Measurements from ENCODE around the gene RPS27A. TPM values are rescaled to one million over a fixed set of nuclear protein-coding genes. Genes with fewer than 3 reads are reported as not detected.
"Not testable (repeated sequence)": the region's sequence is repeated elsewhere in the genome, so short reads cannot be mapped to it uniquely, and the experiment has no call there.

Gene RPS27A
- total RNA-seq, 4 donors from 2014 or later = 888 to 1,822 (median 1,618) TPM

DNA sequence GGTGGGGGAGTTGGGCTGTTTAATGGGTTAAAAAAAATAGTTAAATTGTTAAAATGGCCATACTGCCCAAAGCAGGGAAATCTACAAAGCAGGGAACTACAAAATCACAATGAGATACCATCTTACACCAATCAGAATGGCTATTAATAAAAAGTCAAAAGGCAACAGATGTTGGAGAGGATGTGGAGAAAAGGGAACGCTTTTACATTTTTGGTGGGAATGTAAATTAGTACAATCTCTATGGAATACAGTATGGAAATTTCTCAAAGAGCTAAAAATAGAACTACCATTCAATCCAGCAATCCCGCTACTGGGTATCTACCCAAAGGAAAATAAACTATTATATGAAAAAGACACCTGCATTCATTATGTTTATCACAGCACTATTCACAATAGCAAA, 27.5 kb upstream of the RPS27A start:
- TF ChIP-seq EP300 (IDR thresholded peaks at IDR 0.05) = no peak
- no peak for TF ChIP-seq POLR2AphosphoS5 (IDR thresholded peaks at IDR 0.05)
- TF ChIP-seq POLR2A (IDR thresholded peaks at IDR 0.05) = no peak
- TF ChIP-seq, protein P1, sequence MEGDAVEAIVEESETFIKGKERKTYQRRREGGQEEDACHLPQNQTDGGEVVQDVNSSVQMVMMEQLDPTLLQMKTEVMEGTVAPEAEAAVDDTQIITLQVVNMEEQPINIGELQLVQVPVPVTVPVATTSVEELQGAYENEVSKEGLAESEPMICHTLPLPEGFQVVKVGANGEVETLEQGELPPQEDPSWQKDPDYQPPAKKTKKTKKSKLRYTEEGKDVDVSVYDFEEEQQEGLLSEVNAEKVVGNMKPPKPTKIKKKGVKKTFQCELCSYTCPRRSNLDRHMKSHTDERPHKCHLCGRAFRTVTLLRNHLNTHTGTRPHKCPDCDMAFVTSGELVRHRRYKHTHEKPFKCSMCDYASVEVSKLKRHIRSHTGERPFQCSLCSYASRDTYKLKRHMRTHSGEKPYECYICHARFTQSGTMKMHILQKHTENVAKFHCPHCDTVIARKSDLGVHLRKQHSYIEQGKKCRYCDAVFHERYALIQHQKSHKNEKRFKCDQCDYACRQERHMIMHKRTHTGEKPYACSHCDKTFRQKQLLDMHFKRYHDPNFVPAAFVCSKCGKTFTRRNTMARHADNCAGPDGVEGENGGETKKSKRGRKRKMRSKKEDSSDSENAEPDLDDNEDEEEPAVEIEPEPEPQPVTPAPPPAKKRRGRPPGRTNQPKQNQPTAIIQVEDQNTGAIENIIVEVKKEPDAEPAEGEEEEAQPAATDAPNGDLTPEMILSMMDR (IDR thresholded peaks at IDR 0.05) = no peak
- no peak overlapping the region for H3K4me3 ChIP-seq
- H3K27me3 ChIP-seq = no peaks in the 10 kb centered on the region
- no peaks in the 10 kb centered on the region for H3K36me3 ChIP-seq
- DNase-seq (ENCODE audit: low spot score in 2 of 2) = no peak
- no peaks in the 10 kb centered on the region for H3K4me1 ChIP-seq
- no peaks in the 10 kb centered on the region for H3K9me3 ChIP-seq
- 93% methylated on average over 2 of the region's 2 CpGs for WGBS
- H3K27ac ChIP-seq = no peak overlapping the region

DNA sequence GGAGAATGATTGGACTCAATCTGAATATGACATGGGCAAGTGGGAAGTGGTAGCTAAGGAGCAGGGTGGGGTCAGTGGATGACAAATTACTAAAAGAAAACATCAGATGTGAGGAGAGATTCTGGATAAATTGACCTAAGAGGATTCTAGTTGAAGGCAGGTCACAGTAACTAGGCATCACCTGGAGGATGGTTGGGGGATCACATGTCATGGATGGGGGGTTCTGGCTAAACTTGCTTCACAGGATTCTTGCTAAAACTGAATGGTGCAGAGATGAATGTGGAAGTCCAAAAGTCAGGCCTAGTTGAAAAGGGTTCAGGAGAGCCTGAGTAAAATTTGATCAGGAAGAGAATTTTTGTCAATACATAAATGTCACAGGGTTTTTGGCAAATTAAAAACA, 18.7 kb upstream of the RPS27A start:
- Histone ChIP-seq H3K27me3 (no peaks in the 10 kb centered on the region), H3K36me3 (no peaks in the 10 kb centered on the region), H3K4me3 (no peak overlapping the region), H3K4me1 (no peaks in the 10 kb centered on the region), H3K9me3 (no peaks in the 10 kb centered on the region), H3K27ac (no peak overlapping the region)
- TF ChIP-seq, protein P1 (IDR thresholded peaks at IDR 0.05) = no peak
- no peak for DNase-seq (ENCODE audit: low spot score in 2 of 2)

DNA sequence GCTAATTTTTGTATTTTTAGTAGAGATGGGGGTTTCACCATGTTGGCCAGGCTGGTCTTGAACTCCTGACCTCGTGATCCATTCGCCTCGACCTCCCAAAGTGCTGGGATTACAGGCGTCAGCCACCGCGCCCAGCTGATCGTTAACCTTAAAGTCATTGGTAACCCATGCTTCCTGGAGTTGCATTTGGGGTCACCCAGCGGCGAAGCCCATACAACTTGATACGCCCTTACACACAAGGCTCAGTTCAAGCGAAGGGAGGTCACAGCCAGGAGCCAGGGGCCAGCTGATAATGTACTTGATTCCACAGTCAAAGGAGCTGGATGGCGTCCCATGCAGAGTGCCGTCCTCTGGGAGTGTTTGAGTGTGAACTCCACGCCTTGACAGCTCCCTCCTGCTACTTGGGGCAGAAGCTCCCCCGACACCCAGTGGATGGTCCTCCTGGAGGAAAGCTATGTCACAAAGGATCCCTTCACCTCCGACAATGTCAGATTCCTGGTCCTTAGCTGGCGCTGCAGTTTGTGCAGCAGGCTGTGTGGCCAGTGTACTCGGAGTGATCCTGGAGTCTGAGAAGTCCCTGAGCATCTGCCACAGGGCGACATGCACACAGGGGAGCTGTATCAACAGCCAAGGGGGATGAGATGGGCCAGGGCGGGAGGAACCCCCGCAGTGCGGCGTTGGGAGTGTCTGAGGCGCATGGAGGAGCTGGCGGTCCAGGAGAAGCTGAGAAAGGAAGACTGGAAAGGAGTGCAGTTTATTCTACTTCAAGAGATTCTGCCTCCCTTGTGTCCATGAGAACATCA, 8.3 kb upstream of the RPS27A start:
- peak overlapping the region; percentile 83 for H3K4me3 ChIP-seq
- H3K9me3 ChIP-seq = no peaks in the 10 kb centered on the region
- WGBS = 89% methylated on average over 23 of the region's 25 CpGs
- no peak for DNase-seq (ENCODE audit: low spot score in 2 of 2)
- no peaks in the 10 kb centered on the region for H3K36me3 ChIP-seq
- peak overlapping the region; percentile 93 for H3K27ac ChIP-seq
- no peak for TF ChIP-seq POLR2A (IDR thresholded peaks at IDR 0.05)
- TF ChIP-seq POLR2AphosphoS5 (IDR thresholded peaks at IDR 0.05) = no peak
- TF ChIP-seq, protein P1 (IDR thresholded peaks at IDR 0.05) = no peak
- TF ChIP-seq EP300 (IDR thresholded peaks at IDR 0.05) = no peak
- H3K4me1 ChIP-seq = peaks cover 7% of the 10 kb centered on the region
- H3K27me3 ChIP-seq = no peaks in the 10 kb centered on the region

DNA sequence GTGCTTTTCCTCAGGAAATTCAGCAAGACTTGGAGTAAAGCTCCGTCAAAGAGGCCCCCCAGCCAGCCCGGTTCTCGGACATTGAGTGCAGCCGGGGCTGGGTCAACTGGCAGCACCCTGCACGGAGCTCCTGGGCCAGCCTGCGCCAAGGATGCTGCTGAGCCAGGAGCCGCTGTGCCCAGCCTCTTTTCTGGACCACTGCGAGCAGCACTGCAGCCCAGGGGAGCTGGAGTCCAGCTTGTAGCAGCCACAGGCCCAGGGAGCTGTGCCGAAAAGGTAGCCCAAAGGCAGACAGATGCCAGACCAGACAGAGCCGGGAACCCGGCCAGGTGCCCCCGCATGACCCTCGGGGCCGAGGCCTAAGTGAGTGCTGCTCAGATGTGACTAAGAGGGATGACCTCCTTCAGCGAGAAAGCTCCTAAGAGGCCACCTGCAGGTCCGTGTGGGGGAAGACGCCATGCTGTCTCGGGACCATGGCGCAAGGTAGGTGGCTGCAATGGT, 7.7 kb upstream of the RPS27A start:
- H3K4me1 ChIP-seq = peaks cover 7% of the 10 kb centered on the region
- H3K36me3 ChIP-seq = no peaks in the 10 kb centered on the region
- WGBS = 88% methylated on average over 6 of the region's 19 CpGs
- H3K27me3 ChIP-seq = no peaks in the 10 kb centered on the region
- H3K27ac ChIP-seq = no peak overlapping the region
- H3K9me3 ChIP-seq = no peaks in the 10 kb centered on the region
- TF ChIP-seq POLR2AphosphoS5 (IDR thresholded peaks at IDR 0.05) = no peak
- no peak for TF ChIP-seq EP300 (IDR thresholded peaks at IDR 0.05)
- no peak for TF ChIP-seq POLR2A (IDR thresholded peaks at IDR 0.05)
- TF ChIP-seq, protein P1 (IDR thresholded peaks at IDR 0.05) = no peak
- no peak for DNase-seq (ENCODE audit: low spot score in 2 of 2)
- H3K4me3 ChIP-seq = no peak overlapping the region

DNA sequence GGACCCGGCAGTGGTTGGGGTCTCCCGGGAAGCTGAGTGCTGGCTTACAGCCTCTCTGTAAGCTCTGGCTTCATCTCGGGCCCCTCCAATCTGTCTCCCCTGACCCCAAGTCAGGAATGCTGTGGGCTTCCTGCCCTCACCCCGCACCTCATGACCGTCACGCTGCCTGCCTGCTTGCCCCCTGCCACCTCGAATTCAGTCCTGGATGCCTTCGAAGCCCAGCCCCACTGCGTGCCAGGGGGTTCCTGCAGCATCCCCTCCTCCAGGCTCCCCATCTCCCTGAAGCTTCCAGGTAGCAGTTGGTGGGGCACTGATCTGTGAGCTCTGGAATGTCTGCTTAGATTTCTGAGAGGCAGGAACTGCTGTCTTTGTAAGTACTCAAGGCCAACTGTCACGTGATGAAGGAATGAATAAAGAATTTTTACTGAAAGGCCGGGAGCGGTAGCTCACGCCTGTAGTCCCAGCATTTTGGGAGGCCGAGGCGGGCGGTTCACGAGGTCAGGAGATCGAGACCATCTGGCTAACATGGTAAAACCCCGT, 6.9 kb upstream of the RPS27A start:
- Histone ChIP-seq H3K27ac (no peak overlapping the region), H3K4me3 (no peak overlapping the region), H3K27me3 (no peaks in the 10 kb centered on the region), H3K9me3 (no peaks in the 10 kb centered on the region), H3K36me3 (no peaks in the 10 kb centered on the region), H3K4me1 (peaks cover 7% of the 10 kb centered on the region)
- WGBS = 89% methylated on average over 18 of the region's 19 CpGs
- DNase-seq (ENCODE audit: low spot score in 2 of 2) = no peak
- TF ChIP-seq, protein P1 (IDR thresholded peaks at IDR 0.05) = no peak
- TF ChIP-seq EP300 (IDR thresholded peaks at IDR 0.05) = no peak
- TF ChIP-seq POLR2A (IDR thresholded peaks at IDR 0.05) = no peak
- TF ChIP-seq POLR2AphosphoS5 (IDR thresholded peaks at IDR 0.05) = no peak

DNA sequence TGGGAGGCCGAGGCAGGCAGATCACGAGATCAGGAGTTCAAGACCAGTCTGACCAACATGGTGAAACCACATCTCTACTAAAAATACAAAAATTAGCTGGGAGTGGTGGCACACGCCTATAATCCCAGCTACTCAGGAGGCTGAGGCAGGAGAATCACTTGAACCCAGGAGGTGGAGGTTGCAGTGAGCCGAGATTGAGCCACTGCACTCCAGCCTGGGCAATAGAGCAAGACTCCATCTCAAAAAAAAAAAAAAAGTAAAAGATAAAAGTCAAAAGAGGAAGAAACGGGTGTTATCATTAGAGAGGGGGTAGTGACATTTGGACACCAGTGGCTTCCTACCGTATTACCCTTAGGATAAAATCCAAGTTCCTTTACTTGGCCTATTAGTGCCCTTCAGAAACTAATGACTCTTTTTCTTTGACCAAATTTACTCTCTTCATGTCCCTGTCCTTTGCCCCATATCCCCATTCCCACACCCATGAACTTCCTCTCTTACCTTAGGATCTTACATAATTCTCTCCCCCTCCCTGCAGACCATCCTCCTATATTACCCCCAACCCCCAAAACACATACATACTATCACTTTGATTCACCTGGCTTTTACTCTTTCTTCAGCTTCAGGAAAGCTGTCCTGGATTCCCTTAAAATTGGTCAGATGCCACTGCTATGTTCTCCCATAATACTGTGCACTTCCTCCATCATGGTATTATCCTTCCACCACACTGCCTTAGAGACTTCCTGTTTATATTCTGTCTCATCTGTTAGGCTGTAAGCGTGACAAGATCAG, 4.9 kb upstream of the RPS27A start:
- DNase-seq (ENCODE audit: low spot score in 2 of 2); H3K36me3 ChIP-seq; H3K9me3 ChIP-seq; H3K4me3 ChIP-seq; H3K27me3 ChIP-seq: not testable (repeated sequence)
- Histone ChIP-seq H3K4me1 (peaks cover 13% of the 10 kb centered on the region), H3K27ac (peak overlapping the region; percentile 8)
- 79% methylated on average over 7 of the region's 7 CpGs for WGBS
